ENCODE measurements around the gene CNTNAP5. TPM values are rescaled to one million over a fixed set of nuclear protein-coding genes. Genes with fewer than 3 reads are reported as not detected.

CNTNAP5 gene
- total and polyA plus RNA-seq, 2 donors (not counting 1 experiment from before 2014, with no cell fraction given): not detected

DNA sequence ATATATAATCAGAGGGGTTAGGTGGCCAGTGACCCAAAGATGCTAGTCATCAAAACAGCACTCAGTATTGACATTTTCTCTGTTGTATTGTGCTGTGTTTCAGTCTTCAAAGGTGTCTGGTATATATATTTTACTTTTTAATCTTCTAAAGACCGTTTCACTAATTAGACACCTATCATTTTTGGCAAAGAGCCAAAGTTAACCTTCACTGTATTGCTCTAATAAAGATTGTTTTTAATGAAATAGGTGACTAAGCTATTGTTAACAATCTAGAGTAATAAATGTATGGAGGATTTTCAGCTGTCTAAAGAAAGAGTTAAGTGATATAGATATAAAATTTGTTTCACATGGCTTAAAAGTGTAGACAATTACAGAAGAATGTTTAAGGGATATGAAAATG is 264.0 kb downstream of the CNTNAP5 start:
- Mint-ChIP-seq H3K4me3 (no peak overlapping the region), H3K27ac (no peak overlapping the region), H3K4me1 (no peaks in the 10 kb centered on the region), H3K27me3 (no peaks in the 10 kb centered on the region), H3K9me3 (ENCODE audit: insufficient read depth) (peaks cover 3% of the 10 kb centered on the region)
- intact Hi-C loops (cut with micrococcal nuclease): no loop called here
- TF ChIP-seq, protein P1, sequence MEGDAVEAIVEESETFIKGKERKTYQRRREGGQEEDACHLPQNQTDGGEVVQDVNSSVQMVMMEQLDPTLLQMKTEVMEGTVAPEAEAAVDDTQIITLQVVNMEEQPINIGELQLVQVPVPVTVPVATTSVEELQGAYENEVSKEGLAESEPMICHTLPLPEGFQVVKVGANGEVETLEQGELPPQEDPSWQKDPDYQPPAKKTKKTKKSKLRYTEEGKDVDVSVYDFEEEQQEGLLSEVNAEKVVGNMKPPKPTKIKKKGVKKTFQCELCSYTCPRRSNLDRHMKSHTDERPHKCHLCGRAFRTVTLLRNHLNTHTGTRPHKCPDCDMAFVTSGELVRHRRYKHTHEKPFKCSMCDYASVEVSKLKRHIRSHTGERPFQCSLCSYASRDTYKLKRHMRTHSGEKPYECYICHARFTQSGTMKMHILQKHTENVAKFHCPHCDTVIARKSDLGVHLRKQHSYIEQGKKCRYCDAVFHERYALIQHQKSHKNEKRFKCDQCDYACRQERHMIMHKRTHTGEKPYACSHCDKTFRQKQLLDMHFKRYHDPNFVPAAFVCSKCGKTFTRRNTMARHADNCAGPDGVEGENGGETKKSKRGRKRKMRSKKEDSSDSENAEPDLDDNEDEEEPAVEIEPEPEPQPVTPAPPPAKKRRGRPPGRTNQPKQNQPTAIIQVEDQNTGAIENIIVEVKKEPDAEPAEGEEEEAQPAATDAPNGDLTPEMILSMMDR (IDR thresholded peaks at IDR 0.05): no peak
- no peak for TF ChIP-seq EZH2 (IDR thresholded peaks at IDR 0.05; ENCODE audit: borderline replicate concordance, insufficient read depth, low read depth, low read length, poor library complexity, severe bottlenecking)
- ATAC-seq (ENCODE audit: low read depth): no peak
- Histone ChIP-seq H3K36me3 (replicated peaks in 1 of 2; ENCODE audit: control extremely low read depth in 1 of 2, control insufficient read depth in 1 of 2, extremely low read depth in 1 of 2, insufficient read depth in 2 of 2, low read length in 1 of 2) (no peaks in the 10 kb centered on the region), H4K20me1 (ENCODE audit: control insufficient read depth, insufficient read depth, low read length, poor library complexity, severe bottlenecking) (no peaks in the 10 kb centered on the region), H3K4me3 (ENCODE audit: control extremely low read depth in 1 of 5, extremely low read depth in 1 of 5, insufficient read depth in 1 of 5, low read depth in 2 of 5, low read length in 4 of 5) (no peak overlapping the region), H3K79me2 (ENCODE audit: control insufficient read depth, insufficient read depth, low read length) (no peaks in the 10 kb centered on the region), H3K4me1 (ENCODE audit: control insufficient read depth in 2 of 2, insufficient read depth in 2 of 2, low read length in 2 of 2) (no peaks in the 10 kb centered on the region), H3K9me3 (ENCODE audit: control extremely low read depth in 1 of 3, control insufficient read depth in 2 of 3, insufficient read depth in 1 of 3, low read length in 2 of 3) (no peaks in the 10 kb centered on the region), H3K27me3 (replicated peaks in 1 of 4; ENCODE audit: control extremely low read depth in 1 of 4, control insufficient read depth in 3 of 4, insufficient read depth in 4 of 4, low read length in 3 of 4) (no peaks in the 10 kb centered on the region), H2AFZ (ENCODE audit: insufficient read depth, low read depth, low read length, poor library complexity, severe bottlenecking) (no peak overlapping the region), H3K4me2 (replicated peaks; ENCODE audit: low read depth, low read length, poor library complexity, severe bottlenecking) (no peak overlapping the region), H3K27ac (ENCODE audit: low read length in 2 of 2) (no peak overlapping the region), H3K9ac (ENCODE audit: low read length) (no peak overlapping the region)
- POLR2A ChIA-PET: no interaction called here
- WGBS (ENCODE audit: insufficient coverage): no CpG with 5 or more reads among the region's 1 CpG
- CTCF ChIA-PET: no interaction called here
- no peak for DNase-seq

DNA sequence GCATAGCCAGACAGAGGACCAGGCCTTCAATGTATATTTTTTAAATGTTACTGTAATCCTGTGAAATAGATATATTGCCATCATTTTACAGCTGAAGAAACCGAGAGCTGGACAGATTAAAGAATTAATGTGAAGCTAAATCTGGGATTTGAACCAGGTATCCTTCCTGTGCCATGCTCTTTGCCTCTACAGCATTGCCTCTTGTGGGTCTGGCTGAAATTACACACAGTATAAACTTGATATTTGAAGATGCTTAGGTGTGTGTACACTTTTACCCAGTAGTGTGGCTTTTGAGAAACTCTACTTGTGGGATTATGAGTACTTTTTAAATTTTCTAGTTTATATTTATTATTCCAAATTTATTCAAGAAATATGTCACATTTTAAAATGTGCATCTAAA is 264.5 kb downstream of the CNTNAP5 start:
- Mint-ChIP-seq H3K27me3 (no peaks in the 10 kb centered on the region), H3K4me1 (no peaks in the 10 kb centered on the region), H3K4me3 (no peak overlapping the region), H3K27ac (no peak overlapping the region), H3K9me3 (ENCODE audit: insufficient read depth) (peaks cover 3% of the 10 kb centered on the region)
- no peaks in the 10 kb centered on the region for H3K9me3 ChIP-seq (ENCODE audit: control extremely low read depth in 1 of 3, control insufficient read depth in 2 of 3, insufficient read depth in 1 of 3, low read length in 2 of 3)
- ATAC-seq (ENCODE audit: low read depth): no peak
- H3K9ac ChIP-seq (ENCODE audit: low read length): no peak overlapping the region
- no peak overlapping the region for H3K4me2 ChIP-seq (replicated peaks; ENCODE audit: low read depth, low read length, poor library complexity, severe bottlenecking)
- H2AFZ ChIP-seq (ENCODE audit: insufficient read depth, low read depth, low read length, poor library complexity, severe bottlenecking): no peak overlapping the region
- H3K4me1 ChIP-seq (ENCODE audit: control insufficient read depth in 2 of 2, insufficient read depth in 2 of 2, low read length in 2 of 2): no peaks in the 10 kb centered on the region
- POLR2A ChIA-PET: no interaction called here
- no CpG with 5 or more reads among the region's 1 CpG for WGBS (ENCODE audit: insufficient coverage)
- no peaks in the 10 kb centered on the region for H3K79me2 ChIP-seq (ENCODE audit: control insufficient read depth, insufficient read depth, low read length)
- H4K20me1 ChIP-seq (ENCODE audit: control insufficient read depth, insufficient read depth, low read length, poor library complexity, severe bottlenecking): no peaks in the 10 kb centered on the region
- intact Hi-C loops (cut with micrococcal nuclease): no loop called here
- no peaks in the 10 kb centered on the region for H3K27me3 ChIP-seq (replicated peaks in 1 of 4; ENCODE audit: control extremely low read depth in 1 of 4, control insufficient read depth in 3 of 4, insufficient read depth in 4 of 4, low read length in 3 of 4)
- H3K27ac ChIP-seq (ENCODE audit: low read length in 2 of 2): no peak overlapping the region
- H3K4me3 ChIP-seq (ENCODE audit: control extremely low read depth in 1 of 5, extremely low read depth in 1 of 5, insufficient read depth in 1 of 5, low read depth in 2 of 5, low read length in 4 of 5): no peak overlapping the region
- TF ChIP-seq EZH2 (IDR thresholded peaks at IDR 0.05; ENCODE audit: borderline replicate concordance, insufficient read depth, low read depth, low read length, poor library complexity, severe bottlenecking): no peak
- TF ChIP-seq, protein P1 (IDR thresholded peaks at IDR 0.05): no peak
- no peak for DNase-seq
- CTCF ChIA-PET: no interaction called here
- no peaks in the 10 kb centered on the region for H3K36me3 ChIP-seq (replicated peaks in 1 of 2; ENCODE audit: control extremely low read depth in 1 of 2, control insufficient read depth in 1 of 2, extremely low read depth in 1 of 2, insufficient read depth in 2 of 2, low read length in 1 of 2)
